Fibroblast of lung (primary cell): ENCODE results near the gene NRBP1.

Source experiments
- EZH2 ChIP-seq: IDR thresholded peaks from 2 replicates; pipeline ENCODE4 v1.5.1; 2012; ENCODE audit warnings: low read length, control low read depth, mild to moderate bottlenecking; ENCODE audit errors: missing control alignments
- TF ChIP-seq, protein P1 (sequence below), 2 donors: IDR thresholded peaks in 1 of 2; conservative IDR thresholded peaks in 1 of 2; 1 replicate in 1 of 2; 2 replicates in 1 of 2; pipeline ENCODE4 v1.5.1; 2011 to 2012; ENCODE audit warnings: low read length in 2 of 2, control low read depth in 1 of 2, inconsistent platforms in 1 of 2, low read depth in 1 of 2, mild to moderate bottlenecking in 1 of 2

DNA sequence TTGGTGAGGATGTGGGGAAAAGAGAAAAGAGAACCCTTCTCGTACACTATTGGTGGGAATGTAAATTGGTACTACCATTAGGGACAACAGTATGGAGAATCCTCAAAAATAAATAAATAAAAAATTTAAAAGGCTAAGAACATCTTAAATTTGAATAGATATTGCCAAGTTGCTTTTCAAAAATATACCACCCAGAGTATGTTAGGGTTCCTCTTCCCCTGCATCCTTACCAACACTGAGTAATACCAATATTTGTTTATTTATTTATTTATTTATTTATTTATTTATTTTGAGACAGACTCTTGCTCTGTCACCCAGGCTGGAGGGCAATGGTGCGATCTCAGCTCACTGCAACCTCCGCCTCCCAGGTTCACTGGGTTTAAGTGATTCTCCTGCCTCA, 5.5 kb upstream of the NRBP1 start:
- TF ChIP-seq, protein P1, sequence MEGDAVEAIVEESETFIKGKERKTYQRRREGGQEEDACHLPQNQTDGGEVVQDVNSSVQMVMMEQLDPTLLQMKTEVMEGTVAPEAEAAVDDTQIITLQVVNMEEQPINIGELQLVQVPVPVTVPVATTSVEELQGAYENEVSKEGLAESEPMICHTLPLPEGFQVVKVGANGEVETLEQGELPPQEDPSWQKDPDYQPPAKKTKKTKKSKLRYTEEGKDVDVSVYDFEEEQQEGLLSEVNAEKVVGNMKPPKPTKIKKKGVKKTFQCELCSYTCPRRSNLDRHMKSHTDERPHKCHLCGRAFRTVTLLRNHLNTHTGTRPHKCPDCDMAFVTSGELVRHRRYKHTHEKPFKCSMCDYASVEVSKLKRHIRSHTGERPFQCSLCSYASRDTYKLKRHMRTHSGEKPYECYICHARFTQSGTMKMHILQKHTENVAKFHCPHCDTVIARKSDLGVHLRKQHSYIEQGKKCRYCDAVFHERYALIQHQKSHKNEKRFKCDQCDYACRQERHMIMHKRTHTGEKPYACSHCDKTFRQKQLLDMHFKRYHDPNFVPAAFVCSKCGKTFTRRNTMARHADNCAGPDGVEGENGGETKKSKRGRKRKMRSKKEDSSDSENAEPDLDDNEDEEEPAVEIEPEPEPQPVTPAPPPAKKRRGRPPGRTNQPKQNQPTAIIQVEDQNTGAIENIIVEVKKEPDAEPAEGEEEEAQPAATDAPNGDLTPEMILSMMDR (conservative IDR thresholded peaks at IDR 0.05 in 1 of 2, IDR thresholded peaks at IDR 0.05 in 1 of 2; ENCODE audit: low read depth in 1 of 2, low read length in 2 of 2), result no peak
- no peak for TF ChIP-seq EZH2
